Neural cell (in vitro differentiated cells): Measurements from ENCODE around the gene MT1X. TPM values are rescaled to one million over a fixed set of nuclear protein-coding genes. Genes with fewer than 3 reads are reported as not detected.

Experiments used
- H2AFZ ChIP-seq: fragments of 200-600, 300-800 bp; sonication (generic), shearing (Covaris generic); 2 replicates; pipeline ENCODE4 v1.6.0; 2014; ENCODE audit warnings: low read depth, mild to moderate bottlenecking, antibody characterized with exemption, low read length, moderate library complexity
- H3F3A ChIP-seq: fragments of 200-600 bp; shearing (Covaris generic); 2 replicates; pipeline ENCODE4 v1.6.1; 2016; ENCODE audit warnings: mild to moderate bottlenecking, moderate library complexity, mixed read lengths, antibody characterized with exemption, low read length; ENCODE audit not compliant: insufficient read depth, poor library complexity, severe bottlenecking
- H3K27ac ChIP-seq: fragments of 200-600, 300-800 bp; sonication (generic), shearing (Covaris generic); 2 replicates; pipeline ENCODE4 v1.5.1; 2014; ENCODE audit warnings: mild to moderate bottlenecking, low read length, moderate library complexity
- H3K27me3 ChIP-seq: fragments of 300-800, 200-600 bp; sonication (generic), shearing (Covaris generic); 2 replicates; pipeline ENCODE4 v1.6.0; 2014; ENCODE audit warnings: mild to moderate bottlenecking, low read depth, low read length, moderate library complexity; ENCODE audit not compliant: insufficient read depth
- H3K36me3 ChIP-seq: fragments of 300-800, 200-600 bp; sonication (generic), shearing (Covaris generic); 2 replicates; pipeline ENCODE4 v1.5.1; 2014; ENCODE audit warnings: mild to moderate bottlenecking, antibody characterized with exemption, low read length, moderate library complexity; ENCODE audit not compliant: insufficient read depth
- H3K4me2 ChIP-seq: fragments of 300-800, 200-600 bp; sonication (generic), shearing (Covaris generic); 2 replicates; pipeline ENCODE4 v1.6.0; 2014; ENCODE audit warnings: mild to moderate bottlenecking, low read length
- H3K4me3 ChIP-seq: fragments of 300-800, 200-600 bp; sonication (generic), shearing (Covaris generic); 2 replicates; pipeline ENCODE4 v1.5.1; 2014; ENCODE audit warnings: mild to moderate bottlenecking, low read length, moderate library complexity
- H3K79me2 ChIP-seq: fragments of 200-600 bp; shearing (Covaris generic); replicated peaks from 2 replicates; pipeline ENCODE4 v1.6.0; 2014; ENCODE audit warnings: mild to moderate bottlenecking, low read length, moderate library complexity; ENCODE audit not compliant: insufficient read depth
- H3K9ac ChIP-seq: fragments of 300-800, 200-600 bp; sonication (generic), shearing (Covaris generic); 2 replicates; pipeline ENCODE4 v1.6.1; 2016; ENCODE audit warnings: mild to moderate bottlenecking, low read length, mixed read lengths
- H3K9me2 ChIP-seq: fragments of 200-600 bp; shearing (Covaris generic); 2 replicates; pipeline ENCODE4 v1.6.1; 2016; ENCODE audit warnings: mild to moderate bottlenecking, low read length, mixed read lengths; ENCODE audit not compliant: insufficient read depth
- H3K9me3 ChIP-seq: fragments of 200-600, 300-800 bp; sonication (generic), shearing (Covaris generic); 2 replicates; pipeline ENCODE4 v1.6.1; 2016; ENCODE audit warnings: mild to moderate bottlenecking, mixed run types, low read length, moderate library complexity, mixed read lengths
- H4K20me1 ChIP-seq: fragments of 200-600 bp; shearing (Covaris generic); 2 replicates; pipeline ENCODE4 v1.6.1; 2016; ENCODE audit warnings: mild to moderate bottlenecking, mixed run types; ENCODE audit not compliant: insufficient read depth
- EP300 ChIP-seq: fragments of 450-650 bp; conservative IDR thresholded peaks from 2 replicates; pipeline ENCODE4 v1.6.1; 2014; ENCODE audit warnings: antibody characterized with exemption, mild to moderate bottlenecking, moderate library complexity; ENCODE audit not compliant: poor library complexity, severe bottlenecking
- EZH2 ChIP-seq: fragments of 200-600, 300-800 bp; shearing (Covaris generic), sonication (generic); IDR thresholded peaks from 2 replicates; pipeline ENCODE4 v1.6.1; 2014; ENCODE audit warnings: antibody characterized with exemption, low read length, borderline replicate concordance, mild to moderate bottlenecking; ENCODE audit not compliant: insufficient read depth, poor library complexity, severe bottlenecking
- MXI1 ChIP-seq: fragments of 450-650 bp; conservative IDR thresholded peaks from 2 replicates; pipeline ENCODE4 v1.6.1; 2014; ENCODE audit warnings: antibody characterized with exemption, mild to moderate bottlenecking; ENCODE audit not compliant: poor library complexity, severe bottlenecking
- POLR2AphosphoS5 ChIP-seq: IDR thresholded peaks from 2 replicates; pipeline ENCODE4 v1.6.1; 2012
- RAD21 ChIP-seq: fragments of 450-650 bp; conservative IDR thresholded peaks from 2 replicates; pipeline ENCODE4 v1.6.1; 2014; ENCODE audit warnings: antibody characterized with exemption, mild to moderate bottlenecking, moderate library complexity
- SMC3 ChIP-seq: fragments of 450-650 bp; conservative IDR thresholded peaks from 2 replicates; pipeline ENCODE4 v1.6.1; 2014; ENCODE audit warnings: antibody characterized with exemption, mild to moderate bottlenecking, moderate library complexity; ENCODE audit not compliant: poor library complexity
- TAF1 ChIP-seq: IDR thresholded peaks from 2 replicates; pipeline ENCODE4 v1.6.1; 2012; ENCODE audit warnings: low read depth
- polyA plus RNA-seq: library from polyadenylated mRNA; depleted of rRNA; stranded (reverse); fragments of >200 nt; gene quantifications from 2 replicates; pipeline ENCODE4 v1.2.3, GENCODE V29; 2014
- TF ChIP-seq, protein P1 (sequence below): fragments of 450-650 bp; IDR thresholded peaks from 2 replicates; pipeline ENCODE4 v1.5.1; 2014; ENCODE audit warnings: antibody characterized with exemption, mild to moderate bottlenecking, moderate library complexity; ENCODE audit not compliant: poor library complexity, severe bottlenecking
- TF ChIP-seq, protein P2 (sequence below): IDR thresholded peaks from 2 replicates; pipeline ENCODE4 v1.6.1; 2012; ENCODE audit warnings: borderline replicate concordance

Gene MT1X
- polyA plus RNA-seq, 1 donor from 2014 or later, result 8.1 TPM

DNA sequence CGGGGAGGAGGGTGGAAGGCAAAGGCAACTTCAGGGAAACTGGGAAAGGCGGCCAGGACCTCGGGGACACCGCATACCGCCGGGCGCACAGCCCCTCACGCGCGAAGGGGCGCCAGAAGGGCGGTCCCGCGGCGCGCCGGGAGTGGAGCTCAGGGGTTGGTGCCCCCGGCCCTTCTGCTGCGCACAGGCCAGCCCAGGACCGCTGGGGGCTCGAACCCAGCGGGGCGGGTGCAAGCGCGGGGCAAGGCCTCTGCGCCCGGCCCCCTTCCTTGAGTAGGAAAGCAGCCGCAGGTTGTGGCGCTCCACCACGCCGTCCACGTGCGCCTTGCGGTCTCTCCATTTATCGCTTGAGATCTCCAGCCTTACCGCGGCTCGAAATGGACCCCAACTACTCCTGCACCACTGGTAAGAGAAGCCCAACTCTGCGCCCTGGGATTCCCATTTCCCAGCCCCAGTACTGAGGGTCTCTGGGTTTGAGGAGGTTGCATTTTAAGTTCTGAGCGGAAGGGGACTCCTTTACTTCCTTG, 46.8 kb upstream of the MT1X start:
- H2AFZ ChIP-seq, result no peak overlapping the region
- no peaks in the 10 kb centered on the region for H3K9me2 ChIP-seq

DNA sequence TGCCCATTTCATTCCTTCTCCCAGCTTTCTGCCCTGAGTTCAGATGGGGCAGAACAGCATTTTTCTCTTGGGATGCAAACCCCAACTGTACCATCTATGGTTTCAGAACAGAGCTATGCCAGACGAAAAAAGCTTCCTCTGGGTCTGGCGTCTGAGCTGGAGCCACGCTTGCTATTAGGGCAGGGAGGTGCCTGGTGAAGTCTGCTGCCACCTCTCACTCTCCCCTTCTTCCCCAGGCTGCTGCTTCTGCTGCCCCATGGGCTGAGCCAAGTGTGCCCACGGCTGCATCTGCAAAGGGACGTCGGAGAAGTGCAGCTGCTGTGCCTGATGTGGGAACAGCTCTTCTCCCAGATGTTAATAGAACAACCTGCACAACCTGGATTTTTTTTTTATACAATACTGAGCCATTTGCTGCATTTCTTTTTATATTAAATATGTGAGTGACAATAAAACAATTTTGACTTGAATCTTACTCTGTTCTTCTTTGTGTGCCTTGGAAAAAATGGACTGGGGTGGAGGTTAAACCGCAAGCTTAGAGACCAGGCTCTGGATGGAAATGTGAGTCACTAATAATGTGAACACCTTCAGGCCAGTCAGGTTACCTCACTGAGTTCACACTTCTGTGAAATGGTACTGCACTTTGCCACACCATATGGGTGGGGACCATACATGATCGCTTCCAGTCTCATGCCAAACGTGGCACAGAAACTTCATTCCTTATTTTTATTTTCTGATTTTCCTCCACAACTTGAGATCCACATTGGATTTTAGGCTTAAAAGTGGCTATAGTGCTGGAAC, 45.5 kb upstream of the MT1X start:
- H3K4me3 ChIP-seq, result no peak overlapping the region
- no peak overlapping the region for H3K9ac ChIP-seq
- H3K79me2 ChIP-seq, result no peaks in the 10 kb centered on the region
- H4K20me1 ChIP-seq, result no peaks in the 10 kb centered on the region
- no peak overlapping the region for H3K27ac ChIP-seq
- no peaks in the 10 kb centered on the region for H3K36me3 ChIP-seq
- no peaks in the 10 kb centered on the region for H3F3A ChIP-seq
- no peaks in the 10 kb centered on the region for H3K9me2 ChIP-seq
- H3K9me3 ChIP-seq, result no peaks in the 10 kb centered on the region
- TF ChIP-seq EZH2 (no peak), MXI1 (no peak)
- no peak overlapping the region for H2AFZ ChIP-seq
- peaks cover 100% of the 10 kb centered on the region for H3K27me3 ChIP-seq
- H3K4me2 ChIP-seq, result no peak overlapping the region

More for the DNA sequence above, 46.8 kb upstream of the MT1X start:
- no peak overlapping the region for H3K27ac ChIP-seq
- no peak overlapping the region for H3K4me2 ChIP-seq
- H3K36me3 ChIP-seq, result no peaks in the 10 kb centered on the region
- H3K79me2 ChIP-seq, result no peaks in the 10 kb centered on the region
- no peaks in the 10 kb centered on the region for H3K9me3 ChIP-seq
- no peak overlapping the region for H3K9ac ChIP-seq
- no peak for TF ChIP-seq POLR2AphosphoS5
- no peak for TF ChIP-seq MXI1
- TF ChIP-seq EP300, result no peak
- TF ChIP-seq, protein P1, sequence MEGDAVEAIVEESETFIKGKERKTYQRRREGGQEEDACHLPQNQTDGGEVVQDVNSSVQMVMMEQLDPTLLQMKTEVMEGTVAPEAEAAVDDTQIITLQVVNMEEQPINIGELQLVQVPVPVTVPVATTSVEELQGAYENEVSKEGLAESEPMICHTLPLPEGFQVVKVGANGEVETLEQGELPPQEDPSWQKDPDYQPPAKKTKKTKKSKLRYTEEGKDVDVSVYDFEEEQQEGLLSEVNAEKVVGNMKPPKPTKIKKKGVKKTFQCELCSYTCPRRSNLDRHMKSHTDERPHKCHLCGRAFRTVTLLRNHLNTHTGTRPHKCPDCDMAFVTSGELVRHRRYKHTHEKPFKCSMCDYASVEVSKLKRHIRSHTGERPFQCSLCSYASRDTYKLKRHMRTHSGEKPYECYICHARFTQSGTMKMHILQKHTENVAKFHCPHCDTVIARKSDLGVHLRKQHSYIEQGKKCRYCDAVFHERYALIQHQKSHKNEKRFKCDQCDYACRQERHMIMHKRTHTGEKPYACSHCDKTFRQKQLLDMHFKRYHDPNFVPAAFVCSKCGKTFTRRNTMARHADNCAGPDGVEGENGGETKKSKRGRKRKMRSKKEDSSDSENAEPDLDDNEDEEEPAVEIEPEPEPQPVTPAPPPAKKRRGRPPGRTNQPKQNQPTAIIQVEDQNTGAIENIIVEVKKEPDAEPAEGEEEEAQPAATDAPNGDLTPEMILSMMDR, result no peak
- TF ChIP-seq, protein P2, sequence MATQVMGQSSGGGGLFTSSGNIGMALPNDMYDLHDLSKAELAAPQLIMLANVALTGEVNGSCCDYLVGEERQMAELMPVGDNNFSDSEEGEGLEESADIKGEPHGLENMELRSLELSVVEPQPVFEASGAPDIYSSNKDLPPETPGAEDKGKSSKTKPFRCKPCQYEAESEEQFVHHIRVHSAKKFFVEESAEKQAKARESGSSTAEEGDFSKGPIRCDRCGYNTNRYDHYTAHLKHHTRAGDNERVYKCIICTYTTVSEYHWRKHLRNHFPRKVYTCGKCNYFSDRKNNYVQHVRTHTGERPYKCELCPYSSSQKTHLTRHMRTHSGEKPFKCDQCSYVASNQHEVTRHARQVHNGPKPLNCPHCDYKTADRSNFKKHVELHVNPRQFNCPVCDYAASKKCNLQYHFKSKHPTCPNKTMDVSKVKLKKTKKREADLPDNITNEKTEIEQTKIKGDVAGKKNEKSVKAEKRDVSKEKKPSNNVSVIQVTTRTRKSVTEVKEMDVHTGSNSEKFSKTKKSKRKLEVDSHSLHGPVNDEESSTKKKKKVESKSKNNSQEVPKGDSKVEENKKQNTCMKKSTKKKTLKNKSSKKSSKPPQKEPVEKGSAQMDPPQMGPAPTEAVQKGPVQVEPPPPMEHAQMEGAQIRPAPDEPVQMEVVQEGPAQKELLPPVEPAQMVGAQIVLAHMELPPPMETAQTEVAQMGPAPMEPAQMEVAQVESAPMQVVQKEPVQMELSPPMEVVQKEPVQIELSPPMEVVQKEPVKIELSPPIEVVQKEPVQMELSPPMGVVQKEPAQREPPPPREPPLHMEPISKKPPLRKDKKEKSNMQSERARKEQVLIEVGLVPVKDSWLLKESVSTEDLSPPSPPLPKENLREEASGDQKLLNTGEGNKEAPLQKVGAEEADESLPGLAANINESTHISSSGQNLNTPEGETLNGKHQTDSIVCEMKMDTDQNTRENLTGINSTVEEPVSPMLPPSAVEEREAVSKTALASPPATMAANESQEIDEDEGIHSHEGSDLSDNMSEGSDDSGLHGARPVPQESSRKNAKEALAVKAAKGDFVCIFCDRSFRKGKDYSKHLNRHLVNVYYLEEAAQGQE, result no peak
- TF ChIP-seq RAD21, result no peak
- no peak for TF ChIP-seq EZH2
- TF ChIP-seq TAF1, result no peak
- TF ChIP-seq SMC3, result no peak
- peak overlapping the region; percentile 48 for H3K4me3 ChIP-seq
- no peaks in the 10 kb centered on the region for H3F3A ChIP-seq
- H4K20me1 ChIP-seq, result no peaks in the 10 kb centered on the region
- peaks cover 100% of the 10 kb centered on the region for H3K27me3 ChIP-seq
